ENCODE data around the gene IMPA2.

DNA sequence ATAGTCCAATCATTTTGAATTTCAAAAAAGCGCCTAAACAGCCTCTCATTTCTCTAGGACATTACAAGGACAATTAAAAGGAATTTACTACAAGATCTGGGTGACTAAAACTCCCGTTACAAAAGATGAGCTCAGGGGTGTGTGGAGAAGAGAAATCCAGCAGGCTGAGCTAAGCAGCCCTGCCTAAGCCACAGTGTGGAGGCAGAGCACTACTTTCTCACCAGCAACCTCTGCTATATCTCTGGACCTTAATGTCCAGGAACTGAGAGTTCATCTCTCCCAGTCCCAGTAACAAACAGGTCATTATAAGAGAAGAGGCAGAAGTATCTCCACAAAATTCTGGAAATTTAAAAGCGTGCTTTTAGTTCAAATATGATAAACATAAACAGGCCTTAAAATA is 93.4 kb downstream of the IMPA2 start:
- TF ChIP-seq, protein P1, sequence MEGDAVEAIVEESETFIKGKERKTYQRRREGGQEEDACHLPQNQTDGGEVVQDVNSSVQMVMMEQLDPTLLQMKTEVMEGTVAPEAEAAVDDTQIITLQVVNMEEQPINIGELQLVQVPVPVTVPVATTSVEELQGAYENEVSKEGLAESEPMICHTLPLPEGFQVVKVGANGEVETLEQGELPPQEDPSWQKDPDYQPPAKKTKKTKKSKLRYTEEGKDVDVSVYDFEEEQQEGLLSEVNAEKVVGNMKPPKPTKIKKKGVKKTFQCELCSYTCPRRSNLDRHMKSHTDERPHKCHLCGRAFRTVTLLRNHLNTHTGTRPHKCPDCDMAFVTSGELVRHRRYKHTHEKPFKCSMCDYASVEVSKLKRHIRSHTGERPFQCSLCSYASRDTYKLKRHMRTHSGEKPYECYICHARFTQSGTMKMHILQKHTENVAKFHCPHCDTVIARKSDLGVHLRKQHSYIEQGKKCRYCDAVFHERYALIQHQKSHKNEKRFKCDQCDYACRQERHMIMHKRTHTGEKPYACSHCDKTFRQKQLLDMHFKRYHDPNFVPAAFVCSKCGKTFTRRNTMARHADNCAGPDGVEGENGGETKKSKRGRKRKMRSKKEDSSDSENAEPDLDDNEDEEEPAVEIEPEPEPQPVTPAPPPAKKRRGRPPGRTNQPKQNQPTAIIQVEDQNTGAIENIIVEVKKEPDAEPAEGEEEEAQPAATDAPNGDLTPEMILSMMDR (IDR thresholded peaks at IDR 0.05) = no peak
- no peak for TF ChIP-seq POLR2AphosphoS5 (IDR thresholded peaks at IDR 0.05)
